ENCODE results near the gene PIR.

DNA sequence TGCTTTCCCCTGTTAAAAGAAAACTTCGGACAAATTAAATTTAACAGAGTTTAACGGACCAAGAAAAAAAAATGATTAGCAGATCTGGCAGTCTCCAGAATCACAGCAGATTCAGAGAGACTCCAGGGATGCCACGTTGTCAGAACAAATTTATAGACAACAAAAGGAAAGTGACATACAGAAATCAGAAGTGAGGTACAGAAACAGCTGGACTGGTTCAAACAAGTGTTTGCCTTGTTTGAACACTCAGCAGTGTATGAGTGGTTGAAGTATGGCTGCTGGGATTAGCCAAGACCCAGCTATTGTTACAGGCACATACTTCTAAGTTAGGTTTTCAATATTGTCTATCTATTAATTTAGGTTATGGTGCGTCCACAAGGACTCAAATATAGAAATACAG, 19.1 kb downstream of the PIR start:
- TF ChIP-seq CTCF (IDR thresholded peaks at IDR 0.05) (no peak), ZFX (IDR thresholded peaks at IDR 0.05; ENCODE audit: borderline replicate concordance) (no peak)

All from 22Rv1 (cell line).